ENCODE measurements around the gene CEP152.
"Not testable (repeated sequence)": the region's sequence is repeated elsewhere in the genome, so short reads cannot be mapped to it uniquely, and the experiment has no call there.

Gene CEP152

DNA sequence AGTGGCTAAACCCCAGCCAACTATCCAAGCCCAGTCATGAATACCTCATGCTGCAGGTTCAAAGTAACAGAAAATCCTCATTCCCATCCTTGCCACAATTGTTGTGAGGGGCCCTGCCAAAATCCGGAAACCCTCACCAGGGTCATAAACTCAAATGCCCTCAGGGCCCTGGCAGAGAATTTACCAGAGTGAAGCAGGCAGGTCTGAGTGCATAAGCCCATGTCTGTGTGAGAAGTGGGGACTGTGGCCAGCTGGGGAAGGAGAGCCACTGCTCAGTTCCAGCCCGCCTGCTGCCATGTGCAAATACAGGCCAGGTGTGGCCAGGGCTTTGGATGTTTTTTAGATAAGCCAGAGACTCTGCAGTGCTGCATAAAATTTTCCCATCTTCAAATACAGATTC, 7.0 kb downstream of the CEP152 start:
- no peak for DNase-seq

DNA sequence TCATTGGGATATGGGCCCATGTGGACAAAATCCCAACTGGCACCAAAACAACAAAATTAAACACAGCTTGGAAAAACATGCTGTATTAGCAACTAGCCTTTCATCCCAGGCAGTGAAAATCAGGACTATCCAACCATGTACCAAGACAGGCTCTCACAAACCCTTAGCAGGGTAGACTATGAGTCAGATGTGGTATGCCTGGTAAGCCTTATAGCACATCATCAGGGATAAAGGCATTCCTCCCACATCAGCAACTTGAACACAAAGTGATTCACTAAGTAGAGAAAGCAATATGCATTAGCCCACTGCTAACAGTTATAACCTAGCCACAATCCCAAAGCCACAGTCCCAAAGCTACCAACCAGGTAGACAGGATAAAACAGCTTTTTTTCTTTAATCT, 8.0 kb downstream of the CEP152 start:
- no peak for DNase-seq

DNA sequence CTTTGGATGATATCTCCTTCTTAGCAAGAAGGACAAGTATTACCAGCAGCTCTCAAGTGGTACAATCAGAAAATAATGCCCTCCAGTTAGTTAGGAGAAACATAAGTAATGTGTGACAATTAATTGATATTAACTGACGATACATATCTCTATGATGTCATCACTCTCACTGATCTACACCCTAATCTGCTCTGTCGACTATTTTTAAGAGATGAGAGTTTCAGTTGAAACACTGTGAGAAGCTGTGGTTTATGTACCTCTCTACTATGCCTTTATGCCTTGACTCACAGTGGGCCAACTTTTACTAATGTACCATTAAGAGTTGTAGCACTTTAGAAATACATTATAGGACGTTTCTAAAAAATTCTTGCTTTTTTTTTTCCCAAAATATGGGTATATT, 8.6 kb downstream of the CEP152 start:
- no peak for DNase-seq

DNA sequence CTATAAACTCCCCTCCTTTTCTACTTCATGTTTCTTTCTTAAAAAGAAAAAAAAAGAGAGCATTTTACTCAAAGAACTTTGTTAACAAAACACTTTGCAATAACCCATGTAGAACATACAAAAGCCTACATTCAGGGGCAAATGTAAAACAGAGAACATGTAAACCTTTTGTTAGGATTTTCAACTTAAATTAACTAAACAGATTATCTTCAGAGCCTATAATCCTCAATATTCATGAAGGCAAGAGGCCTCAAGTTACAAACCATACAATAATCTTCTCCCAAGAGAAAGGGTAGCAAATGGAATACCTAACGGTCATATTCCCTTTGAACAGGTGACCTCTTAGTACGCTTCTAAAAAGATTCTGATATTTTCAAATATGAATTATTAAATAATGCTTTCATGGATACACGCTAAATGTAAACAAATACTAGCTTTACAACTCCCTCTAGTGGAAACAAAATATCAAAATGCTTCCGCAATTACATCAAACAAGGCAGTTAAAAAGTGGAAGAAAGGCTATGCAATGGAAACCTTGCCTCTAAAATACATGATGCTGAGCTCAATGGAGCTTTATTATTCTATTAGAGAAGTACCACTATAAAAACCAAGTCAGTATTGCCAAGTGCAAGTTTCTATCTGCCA, 9.9 kb downstream of the CEP152 start:
- DNase-seq = no peak

DNA sequence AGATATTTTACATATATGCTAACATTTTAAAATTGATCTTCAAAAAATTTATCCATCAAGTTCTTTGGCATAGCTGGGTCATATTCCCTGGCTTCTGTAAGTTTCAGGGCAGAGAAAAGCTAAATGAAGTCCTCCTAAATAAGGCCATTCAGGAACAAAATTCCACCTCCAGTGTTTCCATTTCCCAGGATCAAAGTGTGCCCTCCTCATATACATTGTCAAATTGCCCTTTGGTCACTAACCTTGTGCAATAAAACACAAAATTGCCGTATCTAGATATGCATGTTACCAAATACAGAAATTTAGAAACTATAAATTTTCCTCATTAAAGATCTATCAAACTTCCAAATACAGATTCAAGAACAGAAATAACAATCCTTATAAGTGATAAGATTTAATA, 10.6 kb downstream of the CEP152 start:
- DNase-seq = no peak

DNA sequence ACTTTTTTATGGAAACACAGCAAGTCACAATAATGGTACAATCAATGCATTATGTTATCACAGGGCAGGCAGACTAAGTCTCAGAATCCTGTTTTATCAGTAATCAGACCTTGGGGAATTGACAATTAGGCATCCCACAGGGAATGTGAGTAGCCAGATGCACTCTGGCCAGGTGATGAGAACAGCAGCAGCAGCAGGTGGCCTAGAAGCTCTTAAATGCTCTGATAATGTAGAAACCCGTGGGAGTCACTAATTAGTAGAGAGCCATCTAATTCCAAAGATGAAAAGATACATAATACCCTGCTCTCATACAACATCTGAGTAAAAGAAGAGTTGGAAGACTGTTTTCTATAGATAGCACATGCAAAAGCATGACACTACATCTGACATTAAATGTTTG, 12.6 kb downstream of the CEP152 start:
- no peak for DNase-seq

DNA sequence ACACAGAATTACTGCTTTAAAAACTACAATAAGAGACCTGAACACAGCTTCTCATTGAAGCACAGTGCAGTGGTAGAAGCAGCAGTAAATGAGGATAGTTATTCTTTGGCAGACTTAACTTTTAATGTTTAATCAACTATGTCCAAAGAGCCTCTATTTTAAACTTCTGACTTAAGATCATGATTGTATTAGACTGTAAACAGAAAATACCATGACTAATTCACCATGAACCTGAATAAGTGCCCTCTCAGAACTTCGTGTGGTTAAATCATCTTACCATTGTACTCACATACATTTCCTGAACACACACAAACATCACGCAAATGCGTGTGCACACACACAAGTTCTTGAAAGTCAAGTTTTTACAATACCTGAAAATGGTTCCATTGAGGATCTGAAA, 13.9 kb downstream of the CEP152 start:
- DNase-seq = no peak

DNA sequence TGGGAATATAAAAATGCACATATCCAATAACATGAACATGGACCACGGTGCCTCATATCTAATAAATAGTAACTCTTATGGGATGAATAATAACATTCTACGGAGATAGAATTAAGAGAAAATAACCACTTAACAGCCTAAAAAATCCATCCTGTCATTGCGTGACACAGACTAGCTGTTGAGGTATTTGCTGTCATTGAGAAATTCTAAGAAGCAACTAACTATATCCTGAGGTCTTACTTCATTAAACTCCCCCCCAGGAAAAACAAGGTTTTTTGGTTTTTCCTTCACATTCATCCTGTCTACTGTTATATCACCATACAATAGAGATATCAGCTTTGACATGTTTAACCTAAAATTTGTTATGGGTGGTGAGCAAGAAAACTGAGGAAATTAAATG, 14.3 kb downstream of the CEP152 start:
- no peak for DNase-seq

DNA sequence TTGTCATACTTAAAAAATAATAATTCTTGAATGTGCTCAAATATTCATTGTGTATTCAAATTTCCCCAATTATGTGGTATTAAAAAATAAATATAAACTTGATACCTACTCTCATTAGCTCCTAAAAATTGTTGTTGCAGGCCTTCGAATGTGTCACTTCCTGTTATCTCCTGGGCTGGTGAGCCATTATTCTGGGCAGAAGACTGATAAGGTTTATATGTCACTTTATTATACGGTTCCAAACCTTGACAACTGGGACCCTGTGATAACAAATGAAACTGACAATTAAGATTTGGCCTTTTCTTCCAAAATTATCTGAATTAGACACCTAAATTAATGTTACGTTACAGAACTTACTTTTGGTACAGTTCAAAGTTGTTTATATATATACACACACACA, 15.0 kb downstream of the CEP152 start:
- DNase-seq = no peak

DNA sequence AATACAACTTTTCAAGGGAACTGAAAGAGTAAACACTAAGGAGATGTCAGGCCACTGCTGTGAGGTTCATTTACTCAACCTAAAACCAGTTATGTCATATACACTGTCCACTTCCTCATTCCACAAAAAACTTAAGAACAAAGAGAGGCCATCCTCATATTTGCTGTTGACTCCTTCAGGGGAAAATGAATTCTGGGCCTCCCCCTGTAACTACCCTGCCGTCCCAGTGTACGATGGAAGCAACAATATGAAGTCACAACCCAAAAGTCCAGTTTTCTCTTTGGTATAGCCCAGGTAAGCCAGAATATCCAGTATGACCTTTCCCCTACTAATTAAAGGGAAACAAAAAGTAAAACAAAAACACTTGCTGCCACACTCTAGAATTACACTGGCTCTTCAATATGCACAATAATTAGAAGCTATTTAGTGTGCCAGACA, 16.2 kb downstream of the CEP152 start:
- DNase-seq = no peak

DNA sequence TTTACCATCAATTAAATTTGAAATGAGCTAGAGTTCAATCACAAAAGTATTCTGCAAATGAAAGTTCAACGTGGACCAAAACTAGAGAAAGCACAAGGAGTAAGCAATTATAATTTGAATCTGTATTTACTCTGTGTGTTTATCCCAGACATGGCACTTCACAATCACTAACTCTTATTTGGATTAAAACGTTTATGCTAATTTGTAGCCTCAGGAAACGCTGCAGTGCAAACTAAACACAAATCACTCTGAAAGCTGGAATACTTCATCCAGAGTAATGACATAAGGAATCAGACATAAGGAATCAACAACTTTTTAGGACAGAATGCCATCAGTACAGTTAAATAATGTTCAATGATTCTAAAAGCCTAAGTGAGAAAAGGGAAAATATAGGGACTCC, 18.5 kb downstream of the CEP152 start:
- no peak for DNase-seq

DNA sequence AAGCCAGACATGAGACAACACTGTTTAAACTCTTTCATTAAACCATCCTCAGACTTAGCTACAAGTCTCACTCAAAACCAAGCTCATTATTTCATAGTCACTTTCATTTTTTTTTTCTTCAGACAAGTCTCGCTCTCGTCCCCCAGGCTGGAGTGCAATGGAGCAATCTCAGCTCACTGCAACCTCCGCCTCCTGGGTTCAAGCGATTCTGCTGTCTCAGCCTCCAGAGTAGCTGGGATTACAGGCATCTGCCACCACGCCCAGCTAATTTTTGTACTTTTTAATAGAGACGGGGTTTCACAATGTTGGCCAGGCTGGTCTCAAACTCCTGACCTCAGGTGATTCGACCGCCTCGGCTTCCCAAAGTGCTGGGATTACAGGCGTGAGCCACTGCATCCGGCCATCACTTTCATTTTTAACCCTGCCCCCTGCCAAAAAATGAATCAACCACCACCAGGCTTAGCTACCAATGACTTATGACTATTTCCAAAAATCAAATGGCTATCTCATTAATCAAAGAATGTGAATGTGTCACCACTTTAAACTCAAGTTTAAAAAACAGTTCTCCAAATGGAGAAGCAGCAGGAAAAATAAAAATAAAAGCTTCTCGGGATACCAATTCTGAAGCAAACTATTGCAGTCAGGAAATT, 20.3 kb downstream of the CEP152 start:
- DNase-seq = not testable (repeated sequence)

DNA sequence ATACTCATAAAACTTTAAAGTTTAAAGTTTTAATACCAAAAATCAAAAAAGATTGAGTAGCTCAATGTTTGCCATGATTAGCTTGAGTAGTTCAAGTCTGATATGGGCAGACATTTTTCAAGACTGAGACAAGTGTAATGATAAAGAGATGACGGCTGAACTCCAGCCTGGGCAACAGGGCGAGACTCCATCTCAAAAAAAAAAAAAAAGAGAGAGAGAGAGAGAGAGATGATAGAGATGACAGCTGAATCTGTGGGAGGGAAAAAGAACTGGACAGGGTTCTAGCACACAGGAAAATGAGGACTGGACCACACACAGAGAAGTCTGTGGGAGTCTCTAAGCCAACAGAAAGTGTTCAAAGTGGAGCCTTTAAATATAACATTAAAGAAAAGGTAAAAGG, 25.2 kb downstream of the CEP152 start:
- no peak for DNase-seq

DNA sequence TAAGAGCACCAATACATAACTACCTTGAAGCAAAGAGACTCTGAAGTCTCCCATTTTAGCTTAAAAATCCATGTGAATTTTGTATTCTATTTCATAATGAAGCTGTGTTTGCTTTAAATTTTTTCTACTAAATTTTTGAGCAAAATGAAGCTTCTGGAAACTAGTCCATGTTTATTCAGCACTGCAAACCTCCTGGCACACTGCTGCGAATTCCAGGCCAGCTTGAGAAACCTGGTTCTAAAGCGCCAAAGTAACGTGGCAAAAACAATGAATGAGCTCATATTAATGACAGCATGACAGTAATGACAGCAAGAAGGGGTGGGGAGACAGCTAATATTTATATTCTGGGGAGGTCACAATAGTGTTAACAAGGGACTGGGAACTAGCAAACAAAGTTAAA, 25.7 kb downstream of the CEP152 start:
- no peak for DNase-seq

DNA sequence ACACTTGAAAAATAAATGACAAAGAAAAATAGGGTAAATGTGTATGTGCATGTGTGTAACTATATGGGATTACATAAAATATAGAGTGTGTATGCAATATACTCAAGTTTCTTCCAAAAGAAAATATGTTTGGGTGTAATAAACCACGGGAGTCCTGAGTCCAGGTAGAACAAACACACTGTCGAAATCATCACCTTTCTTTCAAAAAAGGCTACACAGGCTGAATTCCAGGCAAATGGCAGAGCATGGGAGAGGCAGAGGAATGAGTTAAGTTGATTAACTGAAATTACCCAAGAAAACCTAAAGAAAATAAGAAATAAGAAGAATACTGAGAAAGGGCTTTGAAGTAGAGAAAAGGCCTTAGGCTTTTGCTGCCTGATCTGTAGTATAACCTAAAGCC, 26.1 kb downstream of the CEP152 start:
- no peak for DNase-seq

DNA sequence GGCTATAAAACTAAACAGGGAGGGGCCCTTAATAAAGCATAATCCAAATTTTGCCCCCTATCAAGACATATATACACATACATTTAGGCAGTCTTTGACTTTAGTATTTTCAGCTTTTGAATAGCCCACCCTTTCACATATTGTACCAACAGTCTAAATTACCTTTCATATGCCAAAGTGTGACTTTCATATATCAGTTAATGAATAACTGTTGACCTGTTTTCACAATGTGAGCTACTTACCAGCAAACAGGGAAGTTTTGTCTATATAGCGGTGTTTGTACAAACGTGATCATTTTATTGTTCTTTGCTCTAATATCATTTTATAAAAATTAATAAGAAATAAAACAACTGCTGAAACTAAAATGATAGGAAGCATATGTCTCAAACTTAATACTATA, 28.0 kb downstream of the CEP152 start:
- no peak for DNase-seq

DNA sequence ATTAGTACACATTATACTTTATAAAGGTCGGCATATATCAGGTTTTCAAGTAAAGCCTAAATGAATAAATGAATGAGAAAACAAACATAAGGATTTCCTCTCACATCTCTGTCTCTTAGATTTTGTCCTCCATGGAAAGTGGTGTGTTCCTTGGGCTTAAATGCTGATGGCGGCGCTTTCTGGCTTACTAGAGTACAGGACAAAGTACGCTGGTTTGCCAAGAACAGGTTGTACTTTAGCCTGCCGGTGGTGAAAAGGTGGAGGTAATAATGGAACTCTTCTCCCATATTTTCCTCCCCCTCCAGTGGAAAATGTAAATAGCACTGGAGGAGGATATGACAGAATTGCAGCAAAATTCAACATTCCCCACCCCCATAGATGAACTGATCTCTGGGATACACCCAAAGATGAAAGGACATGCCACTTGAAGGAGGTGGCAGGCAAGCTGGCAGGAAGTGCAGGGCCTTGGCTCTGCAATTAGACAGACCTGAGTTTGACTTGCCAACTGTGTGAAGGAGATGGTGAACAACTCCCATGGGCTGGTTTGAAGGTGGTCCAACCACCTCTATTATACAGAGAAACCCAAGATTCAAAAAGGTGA, 29.3 kb downstream of the CEP152 start:
- no peak for DNase-seq

DNA sequence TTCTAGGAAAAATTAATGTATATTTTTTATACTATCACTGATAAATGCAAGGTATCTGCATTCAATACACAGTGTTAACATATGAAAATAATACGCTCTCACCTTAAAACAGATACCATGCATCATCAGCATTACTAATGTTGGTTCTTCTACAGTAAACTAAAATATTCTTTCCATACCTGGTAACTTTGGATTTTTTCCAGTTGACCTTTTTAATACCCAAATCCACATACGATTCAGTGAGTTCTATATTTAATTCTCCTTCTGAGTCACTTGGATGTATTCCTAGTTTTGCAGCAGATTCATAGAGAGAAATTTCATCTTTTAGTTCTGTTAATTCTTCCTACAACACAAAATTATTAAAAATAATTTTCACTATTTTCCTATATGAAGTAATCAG, 29.9 kb downstream of the CEP152 start:
- no peak for DNase-seq

DNA sequence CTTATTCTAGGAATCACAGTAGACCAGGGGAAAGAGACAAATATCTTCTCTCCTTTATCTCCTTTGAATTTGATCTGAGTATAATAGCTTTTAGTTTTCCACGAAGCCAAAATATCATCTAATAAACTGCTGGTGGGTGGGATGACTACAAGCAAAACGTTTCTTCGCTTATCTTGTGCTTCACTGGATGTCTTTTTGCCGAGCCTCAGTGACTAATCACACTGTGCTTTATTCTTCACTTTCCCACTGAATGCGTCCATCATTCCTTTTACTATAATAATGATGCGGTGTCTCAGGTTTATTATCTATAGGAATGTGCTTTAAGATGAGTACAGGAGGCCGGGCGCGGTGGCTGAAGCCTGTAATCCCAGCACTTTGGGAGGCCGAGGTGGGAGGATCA, 32.5 kb downstream of the CEP152 start:
- no peak for DNase-seq

DNA sequence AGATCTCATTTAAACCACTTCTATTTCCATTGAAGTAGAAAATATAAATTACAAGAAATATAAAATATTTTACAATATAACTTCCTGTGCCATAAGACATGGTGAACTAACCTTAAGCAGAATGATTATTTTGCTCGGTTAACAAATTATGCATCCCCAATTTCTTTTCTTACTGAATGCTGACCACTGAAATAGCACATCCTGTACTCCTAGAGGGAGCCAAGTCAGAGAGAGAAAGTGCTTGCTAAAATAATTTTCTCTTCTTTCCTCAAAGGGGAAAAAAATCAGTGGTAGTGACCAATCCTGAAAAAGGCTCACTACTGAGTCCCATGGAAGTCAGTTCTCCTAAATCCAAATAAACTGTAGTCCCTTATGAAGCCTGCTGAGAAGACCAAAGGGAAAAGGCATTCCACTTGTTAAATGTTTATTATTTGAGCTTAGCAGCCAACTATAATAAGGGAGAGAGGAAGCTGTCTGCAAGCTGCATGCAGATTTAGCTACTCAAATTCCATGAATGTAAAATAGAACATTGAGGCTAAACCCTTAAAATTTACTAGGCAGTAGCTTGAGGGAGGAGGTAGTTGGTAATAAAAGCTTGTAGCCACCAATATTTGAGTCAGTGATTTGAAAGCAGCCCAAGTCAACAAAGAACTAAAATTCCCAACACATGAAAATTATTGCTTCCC, 33.1 kb downstream of the CEP152 start:
- no peak for DNase-seq

DNA sequence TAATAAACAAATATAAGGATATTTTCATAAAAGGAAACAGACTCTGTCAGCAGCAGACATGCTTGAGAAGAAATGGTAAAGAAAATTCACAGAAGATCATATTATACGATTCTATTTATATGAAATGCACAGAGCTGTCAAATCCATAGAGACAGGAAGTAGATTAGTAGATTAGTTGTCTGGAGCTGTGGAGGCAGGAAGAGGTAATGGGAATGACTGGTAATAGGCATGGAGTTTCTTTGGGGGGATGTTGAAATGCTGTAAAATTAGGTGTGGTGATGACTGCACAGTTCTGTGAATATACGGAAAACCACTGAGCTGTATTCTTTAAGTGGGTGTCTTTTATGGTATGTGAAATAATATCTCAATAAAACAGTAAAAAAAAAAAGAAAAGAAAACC, 35.3 kb downstream of the CEP152 start:
- no peak for DNase-seq

DNA sequence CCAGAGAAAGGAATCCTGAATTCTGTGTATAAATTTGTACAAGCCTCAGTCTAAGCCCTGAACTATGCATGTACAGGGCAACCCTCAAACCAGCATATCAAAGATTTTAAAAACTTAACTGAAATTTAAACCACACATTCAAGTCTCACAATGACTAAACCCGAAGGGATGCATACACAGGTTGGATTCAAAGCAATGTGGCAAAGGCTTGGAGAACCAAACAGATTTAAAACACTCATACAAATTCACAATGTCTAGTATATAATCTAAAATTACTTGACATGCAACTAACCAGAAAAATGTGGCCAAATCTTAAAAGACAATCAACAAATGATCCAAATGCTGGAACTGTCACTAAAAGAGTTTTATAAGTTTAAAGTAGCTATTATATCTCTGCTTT, 36.4 kb downstream of the CEP152 start:
- DNase-seq = no peak

DNA sequence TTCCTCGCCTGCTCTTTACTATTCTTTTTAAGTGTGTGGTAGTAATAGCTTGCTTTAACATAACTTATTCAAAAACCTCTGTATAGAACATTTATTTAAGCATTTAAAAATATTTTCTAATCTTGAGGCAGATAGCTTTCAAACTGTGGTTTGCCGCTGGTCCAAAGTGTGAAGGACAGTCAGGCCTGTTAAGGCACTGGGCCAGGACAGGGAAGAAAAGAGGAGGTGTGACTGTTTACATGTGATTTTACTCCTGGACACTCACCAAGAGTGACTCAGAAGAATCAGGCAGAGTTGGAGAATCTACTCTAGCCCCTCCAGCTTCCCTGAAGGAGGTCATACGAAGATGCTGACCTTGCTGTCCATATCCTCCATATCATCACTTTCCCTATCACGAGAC, 44.7 kb downstream of the CEP152 start:
- no peak for DNase-seq

DNA sequence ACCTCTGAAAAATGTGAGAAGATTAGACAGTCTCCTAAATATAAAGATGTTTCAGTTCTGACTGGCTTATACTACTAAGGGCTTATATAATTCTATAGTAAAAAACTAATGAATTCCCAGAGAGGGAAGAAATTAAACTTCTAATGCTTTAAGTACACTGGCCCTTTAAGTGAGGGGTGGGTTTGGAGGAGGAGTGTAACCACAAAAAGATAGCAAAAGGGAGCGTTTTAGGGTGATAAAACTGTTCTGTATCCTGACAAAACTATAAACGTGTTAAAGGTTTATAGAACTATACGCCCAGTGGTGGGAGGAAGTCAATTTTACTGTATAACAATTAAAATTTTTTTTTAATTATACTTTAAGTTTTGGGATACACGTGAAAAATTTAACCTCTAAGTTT, 45.8 kb downstream of the CEP152 start:
- DNase-seq = no peak

Measured in KG1 (cell line).